ENCODE results near the gene NOL7. TPM values are rescaled to one million over a fixed set of nuclear protein-coding genes. Genes with fewer than 3 reads are reported as not detected.

The NOL7 gene
- total and polyA plus RNA-seq, 2 of the 4 experiments (the other 2 are of a cell fraction): 21.3 to 34.5 TPM

DNA sequence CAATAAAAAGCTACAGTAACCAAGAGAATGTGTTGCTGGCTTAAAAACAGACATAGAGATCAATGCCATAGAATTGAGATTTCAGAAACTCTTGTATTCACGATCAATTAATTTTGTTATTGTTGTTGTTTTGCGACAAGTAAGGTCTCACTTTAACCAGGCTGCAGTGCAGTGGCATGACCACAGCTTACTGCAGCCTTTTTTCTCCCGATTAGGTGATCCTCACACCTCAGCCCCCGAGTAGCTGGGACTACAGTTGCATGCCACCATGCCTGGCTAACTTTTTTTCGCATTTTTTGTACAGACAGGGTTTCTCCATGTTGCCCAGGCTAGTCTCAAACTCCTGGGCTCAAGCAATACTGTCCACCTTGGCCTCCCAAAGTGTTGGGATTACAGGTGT is 54.3 kb downstream of the NOL7 start:
- Histone ChIP-seq H3K4me2 (ENCODE audit: low read depth, low read length) (no peak overlapping the region), H2AK5ac (ENCODE audit: low read depth, low read length) (no peak overlapping the region), H4K91ac (ENCODE audit: insufficient read depth, low read depth, low read length) (no peak overlapping the region), H2BK5ac (ENCODE audit: low read depth, low read length, poor library complexity, severe bottlenecking) (no peak overlapping the region), H3K14ac (replicated peaks; ENCODE audit: low read depth, low read length) (no peak overlapping the region), H2AFZ (replicated peaks; ENCODE audit: low read length, poor library complexity) (no peak overlapping the region), H3K9me3 (ENCODE audit: control insufficient read depth, insufficient read depth, low read length) (no peaks in the 10 kb centered on the region), H3K79me1 (ENCODE audit: low read depth in 1 of 2, low read length in 2 of 2) (peaks cover 18 to 51% of the 10 kb centered on the region in 2 experiments), H2BK15ac (ENCODE audit: low read depth, low read length) (no peak overlapping the region), H2BK20ac (ENCODE audit: low read depth, low read length) (no peak overlapping the region), H4K20me1 (ENCODE audit: insufficient read depth, low read length) (peaks cover 49% of the 10 kb centered on the region), H3K36me3 (ENCODE audit: control insufficient read depth, insufficient read depth, low read length) (no peaks in the 10 kb centered on the region), H3K9ac (ENCODE audit: low read depth, low read length) (no peak overlapping the region), H2BK120ac (ENCODE audit: low read depth, low read length) (no peak overlapping the region), H2AK9ac (replicated peaks; ENCODE audit: low read depth, low read length, poor library complexity) (no peak overlapping the region), H3K27ac (ENCODE audit: insufficient read depth, low read length) (no peak overlapping the region), H3K9me1 (ENCODE audit: insufficient read depth, low read length) (no peaks in the 10 kb centered on the region; the same call in 1 of the 2 replicates), H3K4ac (ENCODE audit: low read depth, low read length) (no peak overlapping the region), H4K8ac (ENCODE audit: low read depth in 2 of 2, low read length in 2 of 2) (no peak overlapping the region), H3K23ac (ENCODE audit: low read depth, low read length) (no peak overlapping the region), H3K4me1 (ENCODE audit: control insufficient read depth, insufficient read depth, low read length) (peaks cover 3% of the 10 kb centered on the region; the same call in 1 of the 2 replicates), H3K18ac (ENCODE audit: low read depth, low read length) (no peak overlapping the region), H3K27me3 (ENCODE audit: control insufficient read depth, insufficient read depth, low read length) (no peaks in the 10 kb centered on the region), H3K56ac (ENCODE audit: extremely low read depth, insufficient read depth, low read length) (no peak overlapping the region), H4K5ac (ENCODE audit: low read depth, low read length) (no peak overlapping the region), H3K4me3 (ENCODE audit: insufficient read depth, low read depth, low read length) (no peak overlapping the region)
- no TSS peak for BruUV-seq (replicated peaks)
- 86% methylated on average over 2 of the region's 5 CpGs; no CpG with 5 or more reads in 1 of the 2 experiments for WGBS, 2 experiments (ENCODE audit: extremely low coverage in 2 of 2, insufficient read length in 1 of 2)
- intact Hi-C loops (cut with micrococcal nuclease) (loop anchor here (5.0 kb wide), 1 partner anchor 37 kb away; no protein-coding TSS in a partner anchor), in situ Hi-C loops (cut with MboI; ENCODE audit: low sequenced_read_pairs) (no loop called here), dilution Hi-C loops (cut with HindIII; ENCODE audit: low sequenced_read_pairs, unreplicated experiment) (no loop called here)
- ChIA-PET CTCF (no interaction called here), POLR2A (ENCODE audit: unreplicated experiment) (no interaction called here)
- no peak for ATAC-seq (ENCODE audit: low read depth)
- DNase-seq: no peak
- TF ChIP-seq CHD1 (IDR thresholded peaks at IDR 0.05; ENCODE audit: low read depth, low read length): no peak
- TF ChIP-seq RFX5 (IDR thresholded peaks at IDR 0.05; ENCODE audit: low read depth, low read length): no peak
- no peak for TF ChIP-seq CEBPB (IDR thresholded peaks at IDR 0.05; ENCODE audit: low read depth, low read length)
- no peak for TF ChIP-seq MXI1 (IDR thresholded peaks at IDR 0.05; ENCODE audit: borderline replicate concordance, low read depth, low read length)
- TF ChIP-seq, protein P1, sequence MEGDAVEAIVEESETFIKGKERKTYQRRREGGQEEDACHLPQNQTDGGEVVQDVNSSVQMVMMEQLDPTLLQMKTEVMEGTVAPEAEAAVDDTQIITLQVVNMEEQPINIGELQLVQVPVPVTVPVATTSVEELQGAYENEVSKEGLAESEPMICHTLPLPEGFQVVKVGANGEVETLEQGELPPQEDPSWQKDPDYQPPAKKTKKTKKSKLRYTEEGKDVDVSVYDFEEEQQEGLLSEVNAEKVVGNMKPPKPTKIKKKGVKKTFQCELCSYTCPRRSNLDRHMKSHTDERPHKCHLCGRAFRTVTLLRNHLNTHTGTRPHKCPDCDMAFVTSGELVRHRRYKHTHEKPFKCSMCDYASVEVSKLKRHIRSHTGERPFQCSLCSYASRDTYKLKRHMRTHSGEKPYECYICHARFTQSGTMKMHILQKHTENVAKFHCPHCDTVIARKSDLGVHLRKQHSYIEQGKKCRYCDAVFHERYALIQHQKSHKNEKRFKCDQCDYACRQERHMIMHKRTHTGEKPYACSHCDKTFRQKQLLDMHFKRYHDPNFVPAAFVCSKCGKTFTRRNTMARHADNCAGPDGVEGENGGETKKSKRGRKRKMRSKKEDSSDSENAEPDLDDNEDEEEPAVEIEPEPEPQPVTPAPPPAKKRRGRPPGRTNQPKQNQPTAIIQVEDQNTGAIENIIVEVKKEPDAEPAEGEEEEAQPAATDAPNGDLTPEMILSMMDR (conservative IDR thresholded peaks at IDR 0.05; ENCODE audit: low read depth, low read length): no peak
- no peak for TF ChIP-seq MAZ (IDR thresholded peaks at IDR 0.05; ENCODE audit: borderline replicate concordance, low read depth, low read length)
- TF ChIP-seq SMC3 (IDR thresholded peaks at IDR 0.05; ENCODE audit: low read depth, low read length): no peak

Other genes starting within 250 kb of the NOL7 start
- 3.4 and 3.6 TPM in 2 replicates for gene GFOD1, start 127.7 kb upstream of the NOL7 start, total RNA-seq (2012; rRNA removed)
- 1.8 and 2.2 TPM in 2 replicates for gene GFOD1, start 127.7 kb upstream of the NOL7 start, polyA plus RNA-seq (2012; rRNA removed)
- gene SIRT5, start 40.7 kb upstream of the NOL7 start, total RNA-seq (2012; rRNA removed): 5.0 and 5.2 TPM in 2 replicates
- 4.6 and 4.7 TPM in 2 replicates for gene SIRT5, start 40.7 kb upstream of the NOL7 start, polyA plus RNA-seq (2012; rRNA removed)
- 17.7 and 23.3 TPM in 2 replicates for gene RANBP9, start 96.5 kb downstream of the NOL7 start, total RNA-seq (2012; rRNA removed)
- 22.1 and 27.8 TPM in 2 replicates for gene RANBP9, start 96.5 kb downstream of the NOL7 start, polyA plus RNA-seq (2012; rRNA removed)
- 4.1 and 5.6 TPM in 2 replicates for gene MCUR1, start 199.2 kb downstream of the NOL7 start, total RNA-seq (2012; rRNA removed)
- 6.0 and 6.5 TPM in 2 replicates for gene MCUR1, start 199.2 kb downstream of the NOL7 start, polyA plus RNA-seq (2012; rRNA removed)

All from IMR-90 (cell line).